Bronchial epithelial cell (primary cell): ENCODE data around the gene ICE1. TPM values are rescaled to one million over a fixed set of nuclear protein-coding genes. Genes with fewer than 3 reads are reported as not detected.

Experiments used
- DNase-seq: peaks from one replicate; pipeline ENCODE4 v3.0.0-alpha.2; 2010; ENCODE audit warnings: low read depth
- FAIRE-seq: peaks from 2 replicates; lab custom pipeline; 2011; peaks lifted over from hg19 to GRCh38; lab: Jason Lieb, UNC
- H3K27me3 ChIP-seq: 2 replicates; pipeline ENCODE4 v1.5.1; 2011; ENCODE audit warnings: low read length; ENCODE audit not compliant: control insufficient read depth, insufficient read depth
- H3K36me3 ChIP-seq: 2 replicates; pipeline ENCODE4 v1.5.1; 2011; ENCODE audit warnings: low read length; ENCODE audit not compliant: control insufficient read depth, insufficient read depth
- H3K4me3 ChIP-seq: 2 replicates; pipeline ENCODE4 v1.5.1; 2011; ENCODE audit warnings: mild to moderate bottlenecking, low read depth, low read length, control low read depth
- CTCF ChIP-seq: IDR thresholded peaks from 2 replicates; pipeline ENCODE4 v1.5.1; 2011; ENCODE audit warnings: mild to moderate bottlenecking, moderate library complexity, low read length, control low read depth, inconsistent platforms; ENCODE audit not compliant: insufficient read depth, severe bottlenecking
- total RNA-seq: library from RNA; depleted of rRNA; stranded (reverse); fragments of >200 nt; gene quantifications from 2 replicates; pipeline ENCODE4 v1.2.1, GENCODE V29; 2014

The ICE1 gene
- total RNA-seq, 1 donor from 2014 or later, result 19.7 TPM

GRCh38 chr5:5523066-5523505, 100.6 kb downstream of the ICE1 start:
- Histone ChIP-seq H3K27me3 (no peaks in the 10 kb centered on the region), H3K36me3 (no peaks in the 10 kb centered on the region), H3K4me3 (no peak overlapping the region)
- FAIRE-seq, result no peak
- DNase-seq, result no peak
- no peak for TF ChIP-seq CTCF

- TF ChIP-seq CTCF, result no peak
- FAIRE-seq (no peak), DNase-seq (no peak)
- Histone ChIP-seq H3K4me3 (no peak overlapping the region), H3K36me3 (no peaks in the 10 kb centered on the region), H3K27me3 (no peaks in the 10 kb centered on the region)
Measured at GRCh38 chr5:5524327-5524726, 101.8 kb downstream of the ICE1 start.

- FAIRE-seq (no peak), DNase-seq (no peak)
- TF ChIP-seq CTCF, result no peak
- Histone ChIP-seq H3K27me3 (no peaks in the 10 kb centered on the region), H3K36me3 (no peaks in the 10 kb centered on the region), H3K4me3 (no peak overlapping the region)
Measured at GRCh38 chr5:5531371-5531770, 108.9 kb downstream of the ICE1 start.

GRCh38 chr5:5532306-5533076, 110.0 kb downstream of the ICE1 start:
- DNase-seq (no peak), FAIRE-seq (no peak)
- H3K36me3 ChIP-seq, result no peaks in the 10 kb centered on the region
- no peak for TF ChIP-seq CTCF
- H3K27me3 ChIP-seq, result no peaks in the 10 kb centered on the region
- H3K4me3 ChIP-seq, result no peak overlapping the region

GRCh38 chr5:5533927-5534326, 111.5 kb downstream of the ICE1 start:
- no peak for DNase-seq
- Histone ChIP-seq H3K36me3 (no peaks in the 10 kb centered on the region), H3K4me3 (no peak overlapping the region), H3K27me3 (no peaks in the 10 kb centered on the region)
- no peak for FAIRE-seq
- TF ChIP-seq CTCF, result no peak

- H3K27me3 ChIP-seq, result no peaks in the 10 kb centered on the region
- no peak for FAIRE-seq
- no peaks in the 10 kb centered on the region for H3K36me3 ChIP-seq
- no peak for TF ChIP-seq CTCF
- DNase-seq, result no peak
- no peak overlapping the region for H3K4me3 ChIP-seq
Measured at GRCh38 chr5:5534333-5534732, 111.9 kb downstream of the ICE1 start.
